T47D (cell line): ENCODE data around the gene GRIP2.

Experiments used
- DNase-seq, 2 experiments: peaks; one replicate each; pipeline versions ENCODE4 v3.0.0 to v3.0.0-alpha.2; 2011 to 2012; ENCODE audit warnings: low read depth in 1 of 2, low spot score in 1 of 2
- JUND ChIP-seq: IDR thresholded peaks from 2 replicates; pipeline ENCODE4 v1.6.1; 2012; ENCODE audit warnings: low read depth
- in situ Hi-C: cut with HindIII; loops from 2 replicates; pipeline ENCODE4 v1.10.0; 2016; ENCODE audit warnings: low sequenced_read_pairs, low pct_unique_long_range_greater_than_20kb

Gene GRIP2

GRCh38 chr3:14502472-14502871, 37.7 kb downstream of the GRIP2 start:
- TF ChIP-seq JUND, result no peak
- in situ Hi-C loops, result no loop called here
- DNase-seq, result no peak

DNA sequence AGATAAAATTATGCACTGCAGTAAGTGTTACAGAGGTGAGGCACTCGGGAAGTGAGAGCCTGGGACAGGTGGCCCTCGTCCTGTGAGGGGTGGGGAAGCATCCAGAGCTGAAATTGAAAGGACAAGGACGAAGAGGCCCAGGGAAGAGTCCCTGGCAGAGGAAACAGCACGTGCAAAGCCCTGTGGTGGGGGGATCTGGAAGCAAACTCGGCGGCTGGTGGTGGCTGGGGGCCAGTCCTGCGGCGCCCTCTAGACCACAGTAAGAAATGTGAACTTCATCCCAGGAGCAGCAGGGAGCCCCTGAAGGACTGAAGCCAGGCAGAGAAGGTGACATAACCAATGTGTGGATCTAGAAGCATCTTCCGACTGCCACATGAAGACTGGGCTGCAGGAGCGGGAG, 42.8 kb downstream of the GRIP2 start:
- no peak for TF ChIP-seq JUND
- in situ Hi-C loops, result no loop called here
- no peak for DNase-seq

DNA sequence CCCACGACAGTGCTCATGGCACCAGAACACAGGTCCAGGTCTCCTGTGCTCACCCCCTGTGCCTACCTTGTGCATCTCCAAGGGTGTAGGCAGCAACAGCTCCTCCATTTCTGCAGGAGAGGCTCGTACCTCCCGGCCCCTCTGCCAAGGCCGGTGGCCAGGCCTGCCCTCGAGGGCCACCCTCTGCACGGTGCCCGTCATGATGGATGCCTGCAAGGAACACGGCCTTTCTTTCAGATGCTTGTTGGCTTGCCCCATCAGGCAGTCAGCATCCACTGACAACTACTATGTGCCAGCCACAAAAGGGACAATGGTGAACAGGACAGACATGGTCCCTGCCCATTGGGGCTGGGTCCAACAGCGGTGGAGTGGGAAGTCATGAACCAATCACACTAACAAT, 43.8 kb downstream of the GRIP2 start:
- in situ Hi-C loops, result no loop called here

DNA sequence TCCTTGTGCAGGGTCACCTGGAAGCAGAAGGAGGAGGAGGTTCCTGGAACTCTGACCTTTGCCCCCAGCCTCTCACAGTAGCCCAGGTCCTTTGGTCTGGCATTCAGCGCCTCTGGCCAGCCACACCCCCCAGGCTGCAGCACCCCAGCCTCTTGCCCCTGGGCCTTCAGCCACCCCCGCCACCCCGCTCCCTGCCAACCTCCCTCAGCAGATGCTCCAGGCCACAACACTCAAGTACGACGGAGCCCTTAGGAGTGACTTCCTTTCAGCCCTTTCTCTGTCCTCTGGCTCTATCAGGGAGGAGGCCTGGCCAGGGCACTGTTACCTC, 45.2 kb downstream of the GRIP2 start:
- DNase-seq, result no peak
- no peak for TF ChIP-seq JUND
- in situ Hi-C loops, result no loop called here

More for the DNA sequence above, 43.8 kb downstream of the GRIP2 start:
- TF ChIP-seq JUND, result no peak
- DNase-seq, result no peak

- TF ChIP-seq JUND, result no peak
- in situ Hi-C loops, result no loop called here
- no peak for DNase-seq
Measured at GRCh38 chr3:14494279-14494972, 45.7 kb downstream of the GRIP2 start.

GRCh38 chr3:14492948-14493881, 46.9 kb downstream of the GRIP2 start:
- in situ Hi-C loops, result no loop called here
- DNase-seq, result no peak
- TF ChIP-seq JUND, result no peak

GRCh38 chr3:14491396-14492190, 48.5 kb downstream of the GRIP2 start:
- no peak for DNase-seq
- in situ Hi-C loops, result no loop called here
- TF ChIP-seq JUND, result no peak

GRCh38 chr3:14490831-14491230, 49.3 kb downstream of the GRIP2 start:
- TF ChIP-seq JUND, result no peak
- in situ Hi-C loops, result no loop called here
- no peak for DNase-seq

- in situ Hi-C loops, result no loop called here
- no peak for DNase-seq
- TF ChIP-seq JUND, result no peak
Measured at GRCh38 chr3:14490255-14490654, 49.9 kb downstream of the GRIP2 start.

- no peak for TF ChIP-seq JUND
- in situ Hi-C loops, result no loop called here
- no peak for DNase-seq
Measured at GRCh38 chr3:14489641-14490040, 50.5 kb downstream of the GRIP2 start.

- no peak for DNase-seq
- in situ Hi-C loops, result no loop called here
- TF ChIP-seq JUND, result no peak
Measured at GRCh38 chr3:14488286-14489041, 51.7 kb downstream of the GRIP2 start.

DNA sequence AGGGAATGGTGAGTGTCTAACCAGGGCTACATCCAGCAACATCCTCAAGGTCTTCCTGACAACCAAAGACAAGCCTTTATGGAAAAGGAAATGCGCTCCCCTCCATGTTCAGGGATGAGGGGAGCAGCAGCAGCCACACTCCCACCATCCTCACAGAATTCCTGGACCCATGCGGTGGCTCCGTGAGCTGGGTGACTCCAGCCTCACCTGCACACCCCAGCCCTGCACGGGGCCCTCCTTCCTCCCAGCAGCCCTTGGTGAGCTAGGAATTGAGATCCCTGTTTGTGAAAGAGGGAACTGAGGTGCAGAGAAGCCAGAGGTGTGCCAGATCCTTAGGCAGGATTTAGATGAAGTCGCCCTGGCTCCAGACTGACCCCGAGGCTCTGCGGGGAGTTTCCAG, 52.3 kb downstream of the GRIP2 start:
- TF ChIP-seq JUND, result no peak
- DNase-seq, result no peak
- in situ Hi-C loops, result no loop called here
